Heart left ventricle (tissue), 13 donors: ENCODE data around the gene DRD3.

Source experiments
- POLR2A ChIP-seq, 2 donors: fragments of 450-650 bp; IDR thresholded peaks; one replicate each; pipeline ENCODE4 v1.6.1; 2017; ENCODE audit warnings: antibody characterized with exemption in 2 of 2, mild to moderate bottlenecking in 2 of 2, moderate library complexity in 2 of 2
- TF ChIP-seq, protein P1 (sequence below), 12 donors: fragments of 200-600 bp; sonication (generic) in 4 of 12; IDR thresholded peaks; one replicate each; pipeline versions ENCODE4 v1.5.0 to v1.8.0; 2018 to 2022; ENCODE audit warnings: antibody characterized with exemption in 12 of 12, mild to moderate bottlenecking in 5 of 12
- donor health status: ischemic (EF 13 %, LVEDD 7.1; RV severe dilation, severe dysfunction).
- donor health status: DM: no; HTN: yes; CAD: no.
- donor health status: DM: no; HTN: no; CAD: no.
- donor health status: ischemic (EF 25% LVEDD 6.9; RV normal size, moderate dysfunction).
- donor health status: ischemic (EF 25% LVEDD 5.7; RV mildly dilated, moderate dysfunction).
- donor health status: ischemic (EF 35%, LVEDD 5.7; RV mildly dilated, moderate dysfunction).
- donor health status: nonischemic (EF 11% LVEDD 7.7; RV severe dilation, severe dysfunction).
- donor health status: DM: yes; HTN: yes; CAD: no.
- donor health status: PGD.
- donor health status: ischemic (EF 29% LVEDD 5.4; RV normal size, mild dysfunction).
- donor health status: nonischemic (EF 23%, LVEDD 6.1; RV moderate dilation, normal function).

DNA sequence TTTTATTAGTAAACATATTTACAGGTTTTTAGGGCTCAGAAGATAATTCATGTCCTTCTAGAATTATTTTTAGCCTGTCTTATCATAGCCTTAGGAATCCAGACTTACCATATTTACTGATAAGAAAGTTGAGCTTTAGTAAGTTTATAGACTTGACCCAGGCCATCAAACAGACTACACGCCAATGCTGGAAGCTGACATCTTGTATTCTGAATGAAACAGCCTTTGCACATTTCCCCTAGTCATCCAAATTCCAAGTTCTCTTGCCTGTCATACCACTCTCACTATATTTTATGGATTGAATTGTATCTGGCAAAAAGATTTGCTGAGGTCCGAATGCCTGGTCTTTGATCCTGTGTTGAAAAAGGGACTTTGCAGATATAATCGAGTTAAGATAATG, 58.6 kb downstream of the DRD3 start:
- TF ChIP-seq, protein P1, sequence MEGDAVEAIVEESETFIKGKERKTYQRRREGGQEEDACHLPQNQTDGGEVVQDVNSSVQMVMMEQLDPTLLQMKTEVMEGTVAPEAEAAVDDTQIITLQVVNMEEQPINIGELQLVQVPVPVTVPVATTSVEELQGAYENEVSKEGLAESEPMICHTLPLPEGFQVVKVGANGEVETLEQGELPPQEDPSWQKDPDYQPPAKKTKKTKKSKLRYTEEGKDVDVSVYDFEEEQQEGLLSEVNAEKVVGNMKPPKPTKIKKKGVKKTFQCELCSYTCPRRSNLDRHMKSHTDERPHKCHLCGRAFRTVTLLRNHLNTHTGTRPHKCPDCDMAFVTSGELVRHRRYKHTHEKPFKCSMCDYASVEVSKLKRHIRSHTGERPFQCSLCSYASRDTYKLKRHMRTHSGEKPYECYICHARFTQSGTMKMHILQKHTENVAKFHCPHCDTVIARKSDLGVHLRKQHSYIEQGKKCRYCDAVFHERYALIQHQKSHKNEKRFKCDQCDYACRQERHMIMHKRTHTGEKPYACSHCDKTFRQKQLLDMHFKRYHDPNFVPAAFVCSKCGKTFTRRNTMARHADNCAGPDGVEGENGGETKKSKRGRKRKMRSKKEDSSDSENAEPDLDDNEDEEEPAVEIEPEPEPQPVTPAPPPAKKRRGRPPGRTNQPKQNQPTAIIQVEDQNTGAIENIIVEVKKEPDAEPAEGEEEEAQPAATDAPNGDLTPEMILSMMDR (IDR thresholded peaks at IDR 0.05) = no peak
- TF ChIP-seq POLR2A (IDR thresholded peaks at IDR 0.05) = no peak
